Superior temporal gyrus (tissue), 1 donor: ENCODE data around the gene CYBA.
A peak's percentile ranks its signal among the peaks of the same experiment; 100 is the strongest.
"Not testable (repeated sequence)": the region's sequence is repeated elsewhere in the genome, so short reads cannot be mapped to it uniquely, and the experiment has no call there.

Experiments used
- DNase-seq: peaks from one replicate; pipeline ENCODE4 v3.0.0-alpha.2; 2016; ENCODE audit errors: extremely low spot score

The CYBA gene

GRCh38 chr16:88614818-88615580, 35.9 kb downstream of the CYBA start:
- no peak for DNase-seq

- DNase-seq: no peak
These were observed 36.7 kb downstream of the CYBA start for GRCh38 chr16:88613911-88614817.

DNA sequence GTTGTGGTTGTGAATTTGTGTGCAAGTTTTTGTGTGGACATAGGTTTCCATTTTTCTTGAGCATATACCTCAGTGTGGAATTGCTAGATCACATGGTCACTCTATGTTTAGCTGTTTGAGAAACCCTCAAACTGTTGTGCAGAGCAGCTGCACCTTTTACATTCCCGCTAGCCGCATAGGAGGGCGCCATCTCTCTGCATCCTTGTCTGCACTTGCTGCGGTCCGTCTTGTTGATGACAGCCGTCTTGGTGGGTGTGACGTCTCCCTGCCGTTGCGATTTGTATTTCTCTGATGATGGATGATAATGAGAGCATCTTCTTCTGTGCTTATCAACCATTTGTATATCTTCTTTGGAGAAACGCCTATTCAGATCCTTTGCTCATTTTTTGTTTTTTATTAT, 37.6 kb downstream of the CYBA start:
- no peak for DNase-seq

- peak; percentile 57 for DNase-seq
These were observed 39.7 kb downstream of the CYBA start for GRCh38 chr16:88610909-88611812.

GRCh38 chr16:88610080-88610479, 40.8 kb downstream of the CYBA start:
- DNase-seq: no peak

DNA sequence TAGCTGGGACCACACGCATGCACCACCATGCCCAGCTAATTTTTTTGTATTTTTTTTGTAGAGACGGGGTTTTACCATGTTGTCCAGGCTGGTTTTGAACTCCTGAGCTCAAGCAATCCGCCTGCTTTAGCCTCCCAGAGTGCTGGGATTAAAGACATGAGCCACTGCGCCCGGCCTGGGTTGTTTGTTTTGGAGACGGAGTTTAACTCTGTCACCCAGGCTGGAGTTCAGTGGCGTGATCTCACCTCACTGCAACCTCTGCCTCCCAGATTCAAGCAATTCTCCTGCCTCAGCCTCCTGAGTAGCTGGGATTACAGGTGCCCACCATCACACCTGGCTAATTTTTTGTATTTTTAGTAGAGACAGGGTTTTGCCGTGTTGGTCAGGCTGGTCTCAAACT, 41.4 kb downstream of the CYBA start:
- not testable (repeated sequence) for DNase-seq

DNA sequence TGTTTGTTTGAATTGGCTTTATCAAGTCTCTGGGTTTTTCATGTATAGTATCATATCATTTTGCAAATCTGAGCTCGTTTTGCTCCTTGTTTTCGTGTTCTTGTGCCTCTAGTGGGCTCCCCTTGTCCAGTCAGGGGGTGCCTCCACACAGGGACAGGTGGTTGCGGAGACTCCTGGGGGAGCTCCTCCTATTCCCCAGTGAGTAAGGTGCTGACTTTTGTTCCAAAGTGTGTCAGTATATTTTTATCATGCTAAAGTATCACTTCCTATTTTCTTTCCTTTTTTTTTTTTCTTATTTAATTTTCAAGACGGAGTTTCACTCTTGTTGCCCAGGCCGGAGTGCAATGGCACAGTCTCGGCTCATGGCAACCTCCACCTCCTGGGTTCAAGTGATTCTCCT, 42.8 kb downstream of the CYBA start:
- no peak for DNase-seq

- DNase-seq: peak; percentile 35
These were observed 44.6 kb downstream of the CYBA start for GRCh38 chr16:88606148-88606757.

DNA sequence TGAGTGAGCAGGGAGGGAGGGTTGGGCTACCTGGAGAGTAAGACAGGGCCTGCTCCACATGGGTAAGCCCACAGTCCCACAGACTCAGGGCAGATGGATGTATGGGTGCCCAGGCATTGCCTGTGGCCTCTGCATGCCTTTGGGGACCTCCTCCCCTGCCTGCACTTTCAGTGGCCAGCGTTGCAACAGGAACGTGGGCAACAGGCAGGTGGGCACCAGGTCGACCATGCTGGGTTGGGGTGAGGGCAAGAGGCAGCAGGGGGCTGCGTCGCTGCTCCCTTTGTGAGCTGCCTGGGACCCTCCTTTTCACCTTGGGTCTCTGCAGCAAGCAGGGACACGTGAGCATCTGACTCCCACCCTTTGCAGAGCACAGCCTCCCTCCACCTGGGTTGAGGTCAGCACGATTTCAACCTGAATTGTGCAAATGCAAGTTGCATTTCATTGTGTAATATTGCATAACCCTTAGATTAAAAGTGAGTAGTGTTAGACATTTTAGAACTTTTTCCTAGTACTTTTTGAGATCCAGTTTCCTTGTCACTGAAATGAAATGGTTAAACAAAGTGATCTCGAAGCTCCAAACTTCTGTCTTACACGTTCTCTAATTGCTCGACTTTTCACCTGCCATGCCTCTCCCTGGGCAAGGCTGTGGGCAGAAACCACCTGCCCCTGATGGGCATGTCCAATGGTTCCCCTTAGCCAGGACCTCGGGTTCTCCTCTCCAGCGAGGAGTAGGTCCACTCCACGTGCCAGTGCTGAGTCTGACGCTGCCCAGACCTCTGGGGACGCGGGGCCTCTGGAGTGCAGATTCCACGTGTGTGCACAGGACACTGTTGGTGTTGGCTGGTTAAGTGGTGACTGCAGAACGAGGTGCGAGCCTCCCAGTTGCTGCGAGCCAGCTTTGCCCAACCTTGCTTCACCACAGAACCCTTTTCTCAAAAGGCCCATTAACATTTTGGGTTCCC, 45.4 kb downstream of the CYBA start:
- no peak for DNase-seq

DNA sequence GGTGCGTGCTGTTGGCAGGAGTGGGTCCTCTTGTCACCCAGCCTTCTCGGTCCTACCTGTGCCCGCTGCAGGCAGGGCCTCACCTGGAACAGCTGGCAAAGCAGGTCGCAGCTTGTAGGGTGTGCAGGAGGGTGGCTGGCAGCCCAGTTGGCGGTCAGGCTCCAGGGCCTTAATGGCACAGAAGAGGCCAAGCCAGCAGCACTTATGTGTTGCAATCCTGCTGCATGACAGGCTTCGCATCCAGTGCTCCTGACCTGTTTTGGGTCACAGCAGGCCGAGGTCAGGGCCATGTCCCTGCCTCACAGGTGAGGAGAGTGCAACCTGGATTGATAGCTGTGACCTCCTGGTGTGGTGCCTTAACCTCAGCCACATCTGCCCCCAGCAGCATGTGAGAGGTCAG, 48.8 kb downstream of the CYBA start:
- DNase-seq: no peak

- DNase-seq: no peak
These were observed 49.4 kb downstream of the CYBA start for GRCh38 chr16:88601313-88602036.

DNA sequence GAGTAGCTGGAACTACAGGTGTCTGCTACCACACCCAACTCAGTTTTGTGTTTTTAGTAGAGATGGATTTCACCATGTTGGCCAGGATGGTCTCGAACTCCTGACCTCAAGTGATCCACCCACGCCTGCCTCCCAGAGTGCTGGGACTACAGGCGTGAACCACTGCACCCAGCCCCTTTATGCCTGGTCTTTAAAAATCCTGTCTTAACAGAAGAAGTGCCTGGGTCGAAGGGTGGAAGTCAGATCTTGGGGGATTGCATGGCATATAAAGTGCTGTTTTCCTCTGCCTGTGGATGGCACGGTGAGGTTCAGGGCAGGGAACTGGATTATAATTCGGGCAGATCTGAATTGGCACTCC, 50.3 kb downstream of the CYBA start:
- DNase-seq: no peak

- DNase-seq: no peak
These were observed 50.9 kb downstream of the CYBA start for GRCh38 chr16:88599825-88600538.

DNA sequence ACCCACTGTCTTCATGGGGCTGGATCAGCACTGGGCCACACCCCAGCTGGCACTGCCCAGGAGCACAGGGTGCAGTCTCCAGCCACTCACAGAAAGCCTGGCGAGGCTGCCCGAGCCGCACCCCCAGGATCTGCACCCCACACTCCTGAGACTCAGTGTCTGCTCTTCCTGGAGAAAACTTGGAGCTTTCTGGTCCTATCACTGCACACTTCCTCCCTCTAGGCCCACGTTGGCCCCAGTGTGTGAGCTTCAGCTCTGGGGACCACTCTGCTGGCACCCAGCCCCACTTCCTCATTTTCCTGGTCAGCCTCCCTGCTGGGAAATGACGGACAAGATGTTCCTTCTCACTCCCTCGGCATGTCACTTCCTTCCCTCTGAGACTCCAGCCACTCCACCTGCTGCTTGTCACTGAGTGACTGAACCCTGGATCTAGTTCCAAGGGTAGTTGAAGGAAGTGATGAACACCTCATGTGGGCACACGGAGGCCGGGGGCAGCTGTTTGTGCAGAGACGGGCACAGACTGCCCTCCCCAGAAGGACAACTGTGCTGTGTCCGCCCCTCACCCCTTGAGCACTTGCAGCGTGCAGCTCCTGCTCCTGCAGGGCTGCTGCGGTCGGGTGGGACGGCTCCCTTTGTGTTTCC, 51.6 kb downstream of the CYBA start:
- no peak for DNase-seq

DNA sequence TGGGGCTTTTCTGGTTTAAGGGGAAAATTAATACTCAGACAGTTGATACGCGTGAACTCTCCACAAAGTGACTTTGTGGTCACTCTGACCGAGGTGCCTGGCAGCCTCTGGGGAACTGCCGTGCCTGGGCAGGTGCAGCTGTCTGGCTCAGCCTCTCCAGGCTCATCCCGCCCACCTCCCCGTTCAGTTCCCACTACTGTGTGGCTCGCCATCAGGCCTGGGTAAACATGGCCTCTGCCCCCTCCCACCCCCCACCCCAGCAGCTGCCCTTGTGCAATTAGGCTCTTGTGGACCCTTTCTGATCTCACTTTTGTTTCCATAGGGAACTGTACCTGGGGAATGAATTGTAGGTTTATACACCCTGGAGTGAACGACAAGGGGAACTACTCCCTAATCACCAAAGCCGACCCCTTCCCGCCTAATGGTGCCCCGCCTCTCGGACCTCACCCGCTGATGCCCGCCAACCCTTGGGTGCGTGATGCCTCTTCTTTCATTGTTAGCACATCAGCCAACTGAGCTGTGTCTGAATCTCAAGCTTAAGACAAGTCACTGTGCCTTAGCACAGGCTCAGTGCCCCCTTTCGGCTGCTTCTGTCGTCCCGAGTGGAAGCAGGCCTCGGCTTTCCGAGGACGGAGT, 52.9 kb downstream of the CYBA start:
- DNase-seq: no peak

- DNase-seq: peak; percentile 88
These were observed 54.4 kb downstream of the CYBA start for GRCh38 chr16:88596483-88596882.

- DNase-seq: no peak
These were observed 54.9 kb downstream of the CYBA start for GRCh38 chr16:88595921-88596320.

DNA sequence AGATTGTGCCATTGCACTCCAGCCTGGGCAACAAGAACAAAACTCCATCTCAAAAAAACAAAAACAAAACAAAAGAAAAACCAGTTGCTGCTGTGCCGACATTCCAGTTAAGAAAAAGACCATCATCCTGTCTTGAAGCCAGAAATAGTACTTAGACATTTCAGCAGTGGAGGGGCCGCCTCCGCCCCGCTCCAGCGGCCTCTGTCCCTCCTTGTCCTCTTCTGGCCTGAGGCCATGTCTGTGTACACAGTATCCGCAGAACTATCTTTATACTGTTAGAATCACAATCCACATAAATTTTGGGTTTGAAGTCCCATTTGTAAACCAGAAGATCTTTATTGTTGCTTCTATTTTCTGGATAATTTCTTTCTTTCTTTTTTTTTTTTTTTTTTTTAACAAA, 55.8 kb downstream of the CYBA start:
- peak; percentile 26 for DNase-seq
